Endodermal cell (in vitro differentiated cells): ENCODE data around the gene CDCA7. TPM values are rescaled to one million over a fixed set of nuclear protein-coding genes. Genes with fewer than 3 reads are reported as not detected.

Source experiments
- DNase-seq: peaks from one replicate; pipeline ENCODE4 v3.0.0-alpha.2; 2017
- H3K27ac ChIP-seq: 2 replicates; pipeline ENCODE4 v1.5.1; 2013; ENCODE audit warnings: mild to moderate bottlenecking, low read depth, low read length, moderate library complexity
- H3K27me3 ChIP-seq: 2 replicates; pipeline ENCODE4 v1.6.1; 2013; ENCODE audit warnings: mild to moderate bottlenecking, low read length, moderate library complexity; ENCODE audit not compliant: insufficient read depth, control insufficient read depth, poor library complexity, severe bottlenecking
- H3K36me3 ChIP-seq: 2 replicates; pipeline ENCODE4 v1.7.0; 2013; ENCODE audit warnings: mild to moderate bottlenecking, low read length, moderate library complexity; ENCODE audit not compliant: control insufficient read depth, insufficient read depth
- H3K4me1 ChIP-seq: one replicate; pipeline ENCODE4 v1.7.0; 2013; ENCODE audit warnings: low read length; ENCODE audit not compliant: control insufficient read depth, insufficient read depth
- H3K4me3 ChIP-seq: 2 replicates; pipeline ENCODE4 v1.5.1; 2013; ENCODE audit warnings: mild to moderate bottlenecking, low read length, moderate library complexity
- H3K9ac ChIP-seq: 2 replicates; pipeline ENCODE4 v1.6.1; 2013; ENCODE audit warnings: mild to moderate bottlenecking, low read length, moderate library complexity; ENCODE audit not compliant: poor library complexity, severe bottlenecking; ENCODE audit errors: extremely low read depth
- H3K9me3 ChIP-seq: 2 replicates; pipeline ENCODE4 v1.6.1; 2013; ENCODE audit warnings: mild to moderate bottlenecking, low read length, moderate library complexity; ENCODE audit not compliant: control insufficient read depth
- H3K27ac Mint-ChIP-seq: 2 replicates; pipeline ENCODE4 v1.8.0; 2020; ENCODE audit warnings: mixed read lengths
- H3K27me3 Mint-ChIP-seq: 2 replicates; pipeline ENCODE4 v1.8.0; 2021; ENCODE audit warnings: mild to moderate bottlenecking, mixed read lengths; ENCODE audit not compliant: insufficient read depth
- H3K36me3 Mint-ChIP-seq: 2 replicates; pipeline ENCODE4 v1.8.0; 2020; ENCODE audit warnings: low read depth, mixed read lengths
- H3K4me1 Mint-ChIP-seq: 2 replicates; pipeline ENCODE4 v1.8.0; 2020; ENCODE audit warnings: mixed read lengths
- H3K4me3 Mint-ChIP-seq: 2 replicates; pipeline ENCODE4 v1.8.0; 2020; ENCODE audit warnings: mild to moderate bottlenecking, moderate library complexity, mixed read lengths
- H3K9me3 Mint-ChIP-seq: 2 replicates; pipeline ENCODE4 v1.8.0; 2020; ENCODE audit warnings: mild to moderate bottlenecking, mixed read lengths
- WGBS, 2 experiments: methylation state at CpG; one replicate each; pipeline versions ENCODE4 v1.1.5 to v1.1.7; 2013; ENCODE audit warnings: missing lambda C conversion rate in 2 of 2, mixed read lengths in 1 of 2; ENCODE audit not compliant: insufficient coverage in 1 of 2, insufficient read length in 1 of 2; 5-methylcytosine and 5-hydroxymethylcytosine counted together
- total RNA-seq, 2 donors: library from RNA; stranded (reverse); fragmentation: NEBNext Ultra II Directional in 1 of 2; extraction: Animal tissue kit (Norgen Biotek cat#: 25700) in 1 of 2; gene quantifications; 2 replicates in 1 of 2; 3 replicates in 1 of 2; pipeline ENCODE4 v1.2.1, GENCODE V29; 2021
- TF ChIP-seq, protein P1 (sequence below): fragments of 200-600 bp; sonication (generic); conservative IDR thresholded peaks from 2 replicates; pipeline ENCODE4 v1.5.0; 2021; ENCODE audit warnings: antibody characterized with exemption, mild to moderate bottlenecking

The CDCA7 gene
- total RNA-seq, 2 donors from 2014 or later = 73.0 to 101 TPM

DNA sequence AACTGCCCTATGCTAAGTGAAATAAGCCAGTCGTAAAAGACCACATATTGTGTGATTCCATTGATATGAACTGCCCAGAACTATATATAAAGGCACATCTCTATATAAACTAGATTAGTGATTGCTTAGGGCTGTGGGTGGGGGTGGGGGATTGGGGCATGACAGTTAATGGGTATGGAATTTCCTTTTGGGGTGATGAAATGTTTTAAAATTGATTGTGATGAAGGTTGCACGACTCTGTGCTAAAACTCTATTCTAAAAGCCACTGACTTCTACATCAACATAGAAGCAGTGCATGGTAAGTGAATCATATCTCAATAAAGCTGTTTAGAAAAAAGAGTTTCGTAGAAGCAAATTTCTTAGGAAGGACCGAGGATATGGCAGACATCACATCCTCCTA is 53.0 kb downstream of the CDCA7 start:
- Mint-ChIP-seq H3K9me3 (no peaks in the 10 kb centered on the region), H3K4me3 (no peak overlapping the region), H3K27me3 (peaks cover 13% of the 10 kb centered on the region), H3K4me1 (no peaks in the 10 kb centered on the region), H3K27ac (no peak overlapping the region), H3K36me3 (no peaks in the 10 kb centered on the region)
- Histone ChIP-seq H3K36me3 (no peaks in the 10 kb centered on the region), H3K4me3 (no peak overlapping the region), H3K4me1 (no peaks in the 10 kb centered on the region), H3K9ac (no peak overlapping the region), H3K27me3 (peaks cover 7% of the 10 kb centered on the region), H3K9me3 (no peaks in the 10 kb centered on the region), H3K27ac (no peak overlapping the region)
- no peak for DNase-seq
- WGBS, 2 experiments = 87 to 100% methylated on average over 2 to 3 of the region's 4 CpGs
- TF ChIP-seq, protein P1, sequence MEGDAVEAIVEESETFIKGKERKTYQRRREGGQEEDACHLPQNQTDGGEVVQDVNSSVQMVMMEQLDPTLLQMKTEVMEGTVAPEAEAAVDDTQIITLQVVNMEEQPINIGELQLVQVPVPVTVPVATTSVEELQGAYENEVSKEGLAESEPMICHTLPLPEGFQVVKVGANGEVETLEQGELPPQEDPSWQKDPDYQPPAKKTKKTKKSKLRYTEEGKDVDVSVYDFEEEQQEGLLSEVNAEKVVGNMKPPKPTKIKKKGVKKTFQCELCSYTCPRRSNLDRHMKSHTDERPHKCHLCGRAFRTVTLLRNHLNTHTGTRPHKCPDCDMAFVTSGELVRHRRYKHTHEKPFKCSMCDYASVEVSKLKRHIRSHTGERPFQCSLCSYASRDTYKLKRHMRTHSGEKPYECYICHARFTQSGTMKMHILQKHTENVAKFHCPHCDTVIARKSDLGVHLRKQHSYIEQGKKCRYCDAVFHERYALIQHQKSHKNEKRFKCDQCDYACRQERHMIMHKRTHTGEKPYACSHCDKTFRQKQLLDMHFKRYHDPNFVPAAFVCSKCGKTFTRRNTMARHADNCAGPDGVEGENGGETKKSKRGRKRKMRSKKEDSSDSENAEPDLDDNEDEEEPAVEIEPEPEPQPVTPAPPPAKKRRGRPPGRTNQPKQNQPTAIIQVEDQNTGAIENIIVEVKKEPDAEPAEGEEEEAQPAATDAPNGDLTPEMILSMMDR = no peak

DNA sequence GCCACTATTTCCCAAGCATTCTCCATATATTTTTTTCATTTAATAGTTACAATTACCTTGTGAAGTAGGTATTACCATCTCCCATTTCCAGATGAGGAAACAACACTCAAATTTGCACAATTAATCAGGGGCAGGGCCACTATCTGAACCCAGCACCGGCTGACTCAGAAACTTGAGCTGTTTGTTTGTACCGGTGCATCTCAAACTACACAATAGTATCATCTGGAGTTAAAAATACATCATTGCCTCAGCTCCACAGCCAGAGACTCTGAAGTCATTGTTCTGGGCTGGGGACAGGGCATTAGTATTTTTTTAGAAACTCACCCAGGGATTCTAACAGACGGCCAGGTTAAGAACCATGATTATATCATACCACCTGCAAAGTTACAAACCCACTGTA is 55.9 kb downstream of the CDCA7 start:
- H3K4me3 Mint-ChIP-seq = no peak overlapping the region
- H3K27ac ChIP-seq = no peak overlapping the region
- H3K27ac Mint-ChIP-seq = no peak overlapping the region
- H3K4me1 ChIP-seq = no peaks in the 10 kb centered on the region
- peaks cover 3% of the 10 kb centered on the region for H3K4me1 Mint-ChIP-seq
- H3K4me3 ChIP-seq = no peak overlapping the region
- no peaks in the 10 kb centered on the region for H3K9me3 ChIP-seq
- no peaks in the 10 kb centered on the region for H3K9me3 Mint-ChIP-seq
- WGBS, 2 experiments = 90 to 100% methylated on average over 1 to 3 of the region's 3 CpGs
- no peaks in the 10 kb centered on the region for H3K36me3 Mint-ChIP-seq
- H3K9ac ChIP-seq = no peak overlapping the region
- H3K27me3 Mint-ChIP-seq = no peaks in the 10 kb centered on the region
- no peaks in the 10 kb centered on the region for H3K27me3 ChIP-seq
- TF ChIP-seq, protein P1 = no peak
- H3K36me3 ChIP-seq = no peaks in the 10 kb centered on the region
- no peak for DNase-seq

DNA sequence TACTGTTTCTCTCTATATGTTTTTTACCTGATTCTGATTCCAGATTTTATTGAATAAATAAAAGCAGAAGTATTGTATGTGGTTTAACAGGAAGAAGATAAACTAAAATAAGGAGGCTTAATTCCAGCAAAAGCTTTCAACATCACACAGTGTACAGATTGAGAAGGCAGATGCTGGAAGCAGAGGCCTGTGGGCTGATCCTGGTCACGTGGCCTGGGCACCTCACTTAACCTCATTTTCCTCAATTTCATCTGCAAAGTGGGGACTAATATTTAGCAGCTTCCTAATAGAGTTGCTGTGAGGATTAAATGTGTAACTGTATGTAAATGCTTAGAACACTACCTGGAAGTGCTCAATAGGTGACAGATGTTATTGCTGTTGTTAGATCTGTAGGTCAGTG is 58.0 kb downstream of the CDCA7 start:
- Histone ChIP-seq H3K36me3 (no peaks in the 10 kb centered on the region), H3K9me3 (no peaks in the 10 kb centered on the region), H3K9ac (no peak overlapping the region), H3K4me1 (no peaks in the 10 kb centered on the region), H3K27ac (no peak overlapping the region), H3K27me3 (no peaks in the 10 kb centered on the region), H3K4me3 (no peak overlapping the region)
- Mint-ChIP-seq H3K4me3 (no peak overlapping the region), H3K9me3 (no peaks in the 10 kb centered on the region), H3K27ac (no peak overlapping the region), H3K4me1 (peaks cover 6% of the 10 kb centered on the region), H3K27me3 (no peaks in the 10 kb centered on the region), H3K36me3 (no peaks in the 10 kb centered on the region)
- TF ChIP-seq, protein P1 = no peak
- DNase-seq = no peak
- whole genome bisulfite sequencing, 2 experiments = 71% methylated on average over 1 of the region's 1 CpG; no CpG with 5 or more reads in 1 of the 2 experiments
